Measurements from ENCODE around the gene ASB8. TPM values are rescaled to one million over a fixed set of nuclear protein-coding genes. Genes with fewer than 3 reads are reported as not detected.

Gene ASB8
- polyA plus RNA-seq = 30.6 TPM
- long read RNA-seq, donor 1, partial matches to known transcripts = 0 of 3 reads
- long read RNA-seq, donor 1, other reads (novel, unspliced or antisense) = 0 of 3 reads
- long read RNA-seq, donor 2, partial matches to known transcripts = 0 of 8 reads
- long read RNA-seq, donor 2, other reads (novel, unspliced or antisense) = 0 of 8 reads
- long read RNA-seq, donor 3 = 0 reads
- long read RNA-seq, donor 4, partial matches to known transcripts = 0 of 3 reads
- long read RNA-seq, donor 4, other reads (novel, unspliced or antisense) = 0 of 3 reads
- long read RNA-seq, donor 5, partial matches to known transcripts = 0 of 3 reads
- long read RNA-seq, donor 5, other reads (novel, unspliced or antisense) = 0 of 3 reads
- long read RNA-seq, donor 6, transcript ASB8-201 (4 exons, 2,615 nt) = major isoform, 9 of 13 reads
- long read RNA-seq, donor 6, partial matches to known transcripts = 0 of 13 reads
- long read RNA-seq, donor 6, other reads (novel, unspliced or antisense) = 0 of 13 reads
- long read RNA-seq, donor 7, partial matches to known transcripts = 0 of 3 reads
- long read RNA-seq, donor 7, other reads (novel, unspliced or antisense) = 0 of 3 reads
- long read RNA-seq, donor 8, transcript ASB8-201 (4 exons, 2,615 nt) = major isoform, 22 of 24 reads
- long read RNA-seq, donor 8, partial matches to known transcripts = 0 of 24 reads
- long read RNA-seq, donor 8, other reads (novel, unspliced or antisense) = 0 of 24 reads
- long read RNA-seq, donor 9, transcript ASB8-201 (4 exons, 2,615 nt) = major isoform, 7 of 11 reads
- long read RNA-seq, donor 9, partial matches to known transcripts = 0 of 11 reads
- long read RNA-seq, donor 9, other reads (novel, unspliced or antisense) = 0 of 11 reads
- long read RNA-seq, donor 10, transcript ASB8-201 (4 exons, 2,615 nt) = major isoform, 6 of 12 reads
- long read RNA-seq, donor 10, partial matches to known transcripts = 5 of 12 reads
- long read RNA-seq, donor 10, other reads (novel, unspliced or antisense) = 0 of 12 reads
- long read RNA-seq, donor 11, transcript ASB8-201 (4 exons, 2,615 nt) = major isoform, 7 of 7 reads
- long read RNA-seq, donor 11, partial matches to known transcripts = 0 of 7 reads
- long read RNA-seq, donor 11, other reads (novel, unspliced or antisense) = 0 of 7 reads

- peaks cover 8% of the 10 kb centered on the region for H3K36me3 ChIP-seq (ENCODE audit: control insufficient read depth, insufficient read depth, low read length)
- WGBS (ENCODE audit: insufficient coverage, low lambda C conversion rate) = no CpG with 5 or more reads among the region's 56 CpGs
- DNase-seq = peak; percentile 99
- no peaks in the 10 kb centered on the region for H3K27me3 ChIP-seq (ENCODE audit: control insufficient read depth, insufficient read depth, low read length)
- H3K4me3 ChIP-seq (ENCODE audit: low read length) = peak within 1 kb of the TSS; percentile 98
- peaks cover 10% of the 10 kb centered on the region for H3K4me1 ChIP-seq (ENCODE audit: control insufficient read depth, insufficient read depth, low read length)
- peak within 1 kb of the TSS; percentile 98 for H3K27ac ChIP-seq (ENCODE audit: low read length)
- H3K9me3 ChIP-seq (ENCODE audit: control insufficient read depth, low read depth, low read length) = no peaks in the 10 kb centered on the region
These were observed at the start of gene ASB8 for GRCh38 chr12:48157018-48157888. Gene ASB8, minus strand, starts transcription at chr12:48157515. Its CDS starts 4,019 bp downstream, at chr12:48153496.

GRCh38 chr12:48203192-48203591 lies 45.9 kb upstream of the ASB8 start, which contains the start of gene OR10AD1:
Gene OR10AD1, minus strand, starts transcription at chr12:48203292. Its CDS starts 0 bp downstream, at chr12:48203292.
- Histone ChIP-seq H3K4me1 (ENCODE audit: control insufficient read depth, insufficient read depth, low read length) (peaks cover 15% of the 10 kb centered on the region), H3K4me3 (ENCODE audit: low read length) (no peak within 1 kb of the TSS), H3K27me3 (ENCODE audit: control insufficient read depth, insufficient read depth, low read length) (no peaks in the 10 kb centered on the region), H3K27ac (ENCODE audit: low read length) (no peak within 1 kb of the TSS), H3K9me3 (ENCODE audit: control insufficient read depth, low read depth, low read length) (peaks cover 15% of the 10 kb centered on the region), H3K36me3 (ENCODE audit: control insufficient read depth, insufficient read depth, low read length) (no peaks in the 10 kb centered on the region)
- no CpG with 5 or more reads among the region's 4 CpGs for WGBS (ENCODE audit: insufficient coverage, low lambda C conversion rate)
- no peak for DNase-seq

- H3K9me3 ChIP-seq (ENCODE audit: control insufficient read depth, low read depth, low read length) = peaks cover 14% of the 10 kb centered on the region
- H3K27ac ChIP-seq (ENCODE audit: low read length) = no peak overlapping the region
- no peaks in the 10 kb centered on the region for H3K27me3 ChIP-seq (ENCODE audit: control insufficient read depth, insufficient read depth, low read length)
- H3K4me1 ChIP-seq (ENCODE audit: control insufficient read depth, insufficient read depth, low read length) = peaks cover 15% of the 10 kb centered on the region
- no peaks in the 10 kb centered on the region for H3K36me3 ChIP-seq (ENCODE audit: control insufficient read depth, insufficient read depth, low read length)
- no peak overlapping the region for H3K4me3 ChIP-seq (ENCODE audit: low read length)
- WGBS (ENCODE audit: insufficient coverage, low lambda C conversion rate) = 100% methylated on average over 1 of the region's 8 CpGs
- DNase-seq = no peak
These were observed 45.5 kb upstream of the ASB8 start for GRCh38 chr12:48202766-48203165.

- no peak for DNase-seq
- no peak overlapping the region for H3K27ac ChIP-seq (ENCODE audit: low read length)
- H3K4me3 ChIP-seq (ENCODE audit: low read length) = no peak overlapping the region
- no peaks in the 10 kb centered on the region for H3K27me3 ChIP-seq (ENCODE audit: control insufficient read depth, insufficient read depth, low read length)
- peaks cover 5% of the 10 kb centered on the region for H3K9me3 ChIP-seq (ENCODE audit: control insufficient read depth, low read depth, low read length)
- WGBS (ENCODE audit: insufficient coverage, low lambda C conversion rate) = 100% methylated on average over 1 of the region's 3 CpGs
- peaks cover 19% of the 10 kb centered on the region for H3K4me1 ChIP-seq (ENCODE audit: control insufficient read depth, insufficient read depth, low read length)
- no peaks in the 10 kb centered on the region for H3K36me3 ChIP-seq (ENCODE audit: control insufficient read depth, insufficient read depth, low read length)
These were observed 44.2 kb upstream of the ASB8 start for GRCh38 chr12:48201516-48201915.

GRCh38 chr12:48201091-48201490 lies 43.8 kb upstream of the ASB8 start:
- no peak overlapping the region for H3K27ac ChIP-seq (ENCODE audit: low read length)
- no peaks in the 10 kb centered on the region for H3K27me3 ChIP-seq (ENCODE audit: control insufficient read depth, insufficient read depth, low read length)
- no CpG with 5 or more reads among the region's 3 CpGs for WGBS (ENCODE audit: insufficient coverage, low lambda C conversion rate)
- peaks cover 1% of the 10 kb centered on the region for H3K9me3 ChIP-seq (ENCODE audit: control insufficient read depth, low read depth, low read length)
- no peak overlapping the region for H3K4me3 ChIP-seq (ENCODE audit: low read length)
- no peaks in the 10 kb centered on the region for H3K36me3 ChIP-seq (ENCODE audit: control insufficient read depth, insufficient read depth, low read length)
- no peak for DNase-seq
- H3K4me1 ChIP-seq (ENCODE audit: control insufficient read depth, insufficient read depth, low read length) = peaks cover 19% of the 10 kb centered on the region

- Histone ChIP-seq H3K4me1 (ENCODE audit: control insufficient read depth, insufficient read depth, low read length) (peaks cover 19% of the 10 kb centered on the region), H3K4me3 (ENCODE audit: low read length) (no peak overlapping the region), H3K27ac (ENCODE audit: low read length) (peak overlapping the region; percentile 94), H3K36me3 (ENCODE audit: control insufficient read depth, insufficient read depth, low read length) (no peaks in the 10 kb centered on the region), H3K27me3 (ENCODE audit: control insufficient read depth, insufficient read depth, low read length) (no peaks in the 10 kb centered on the region), H3K9me3 (ENCODE audit: control insufficient read depth, low read depth, low read length) (no peaks in the 10 kb centered on the region)
- DNase-seq = peak; percentile 36 to 82
- 17% methylated on average over 1 of the region's 3 CpGs for WGBS (ENCODE audit: insufficient coverage, low lambda C conversion rate)
These were observed 42.5 kb upstream of the ASB8 start for GRCh38 chr12:48199774-48200221.

GRCh38 chr12:48198985-48199384 lies 41.7 kb upstream of the ASB8 start:
- H3K9me3 ChIP-seq (ENCODE audit: control insufficient read depth, low read depth, low read length) = no peaks in the 10 kb centered on the region
- DNase-seq = no peak
- WGBS (ENCODE audit: insufficient coverage, low lambda C conversion rate) = 44% methylated on average over 4 of the region's 10 CpGs

GRCh38 chr12:48198672-48198971 lies 41.3 kb upstream of the ASB8 start:
- Histone ChIP-seq H3K4me3 (ENCODE audit: low read length) (peak overlapping the region; percentile 74), H3K9me3 (ENCODE audit: control insufficient read depth, low read depth, low read length) (no peaks in the 10 kb centered on the region), H3K36me3 (ENCODE audit: control insufficient read depth, insufficient read depth, low read length) (no peaks in the 10 kb centered on the region), H3K4me1 (ENCODE audit: control insufficient read depth, insufficient read depth, low read length) (peaks cover 19% of the 10 kb centered on the region), H3K27ac (ENCODE audit: low read length) (peak overlapping the region; percentile 94), H3K27me3 (ENCODE audit: control insufficient read depth, insufficient read depth, low read length) (peaks cover 2% of the 10 kb centered on the region)
- WGBS (ENCODE audit: insufficient coverage, low lambda C conversion rate) = 20% methylated on average over 1 of the region's 26 CpGs
- no peak for DNase-seq

More at GRCh38 chr12:48198985-48199384, 41.7 kb upstream of the ASB8 start:
- peaks cover 19% of the 10 kb centered on the region for H3K4me1 ChIP-seq (ENCODE audit: control insufficient read depth, insufficient read depth, low read length)
- peaks cover 2% of the 10 kb centered on the region for H3K27me3 ChIP-seq (ENCODE audit: control insufficient read depth, insufficient read depth, low read length)
- H3K36me3 ChIP-seq (ENCODE audit: control insufficient read depth, insufficient read depth, low read length) = no peaks in the 10 kb centered on the region
- H3K4me3 ChIP-seq (ENCODE audit: low read length) = peak overlapping the region; percentile 74
- peak overlapping the region; percentile 94 for H3K27ac ChIP-seq (ENCODE audit: low read length)

- peak overlapping the region; percentile 74 for H3K4me3 ChIP-seq (ENCODE audit: low read length)
- H3K27me3 ChIP-seq (ENCODE audit: control insufficient read depth, insufficient read depth, low read length) = peaks cover 2% of the 10 kb centered on the region
- no peaks in the 10 kb centered on the region for H3K9me3 ChIP-seq (ENCODE audit: control insufficient read depth, low read depth, low read length)
- WGBS (ENCODE audit: insufficient coverage, low lambda C conversion rate) = no CpG with 5 or more reads among the region's 39 CpGs
- no peaks in the 10 kb centered on the region for H3K36me3 ChIP-seq (ENCODE audit: control insufficient read depth, insufficient read depth, low read length)
- peaks cover 19% of the 10 kb centered on the region for H3K4me1 ChIP-seq (ENCODE audit: control insufficient read depth, insufficient read depth, low read length)
- DNase-seq = peak; percentile 96 to 98
- H3K27ac ChIP-seq (ENCODE audit: low read length) = peak overlapping the region; percentile 94
These were observed 40.8 kb upstream of the ASB8 start for GRCh38 chr12:48197971-48198671.

Measured in large intestine (tissue), 12 donors.